GM10266 (cell line): ENCODE results near the gene ATF4.

Source experiments
- DNase-seq: peaks from one replicate; pipeline ENCODE4 v3.0.0; 2012; ENCODE audit errors: extremely low spot score
- CTCF ChIP-seq: IDR thresholded peaks from 2 replicates; pipeline ENCODE4 v1.5.1; 2012; ENCODE audit warnings: mild to moderate bottlenecking, low read depth; ENCODE audit not compliant: control insufficient read depth, insufficient read depth; ENCODE audit errors: missing control alignments

The ATF4 gene

GRCh38 chr22:39481595-39481994 lies 38.8 kb upstream of the ATF4 start:
- DNase-seq, result no peak
- no peak for TF ChIP-seq CTCF

DNA sequence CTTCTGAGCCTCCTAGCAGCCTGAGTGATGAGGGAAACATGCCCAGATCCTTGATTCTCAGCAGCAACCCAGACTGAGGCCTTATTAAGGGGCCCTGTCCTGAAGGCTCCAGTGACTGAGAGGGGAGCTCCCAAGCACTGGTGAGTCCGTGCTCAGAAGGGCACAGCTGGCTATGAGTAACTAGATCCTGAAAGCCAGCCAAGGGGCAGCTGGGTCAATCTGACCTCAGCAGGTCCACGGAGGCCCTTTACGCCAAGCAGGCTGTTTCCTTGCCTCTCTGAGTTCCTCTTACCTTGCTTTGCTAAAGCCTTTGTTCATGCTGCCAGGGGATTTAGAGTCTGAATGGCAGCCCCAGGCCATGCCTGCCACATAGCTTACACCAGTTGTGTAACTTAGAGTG lies 37.6 kb upstream of the ATF4 start:
- DNase-seq, result no peak
- TF ChIP-seq CTCF, result no peak

- no peak for TF ChIP-seq CTCF
- DNase-seq, result no peak
These were observed 33.2 kb upstream of the ATF4 start for GRCh38 chr22:39486951-39487825.

GRCh38 chr22:39487826-39488520 lies 32.4 kb upstream of the ATF4 start:
- DNase-seq, result no peak
- TF ChIP-seq CTCF, result no peak

- no peak for DNase-seq
- TF ChIP-seq CTCF, result no peak
These were observed 31.7 kb upstream of the ATF4 start for GRCh38 chr22:39488563-39489083.

DNA sequence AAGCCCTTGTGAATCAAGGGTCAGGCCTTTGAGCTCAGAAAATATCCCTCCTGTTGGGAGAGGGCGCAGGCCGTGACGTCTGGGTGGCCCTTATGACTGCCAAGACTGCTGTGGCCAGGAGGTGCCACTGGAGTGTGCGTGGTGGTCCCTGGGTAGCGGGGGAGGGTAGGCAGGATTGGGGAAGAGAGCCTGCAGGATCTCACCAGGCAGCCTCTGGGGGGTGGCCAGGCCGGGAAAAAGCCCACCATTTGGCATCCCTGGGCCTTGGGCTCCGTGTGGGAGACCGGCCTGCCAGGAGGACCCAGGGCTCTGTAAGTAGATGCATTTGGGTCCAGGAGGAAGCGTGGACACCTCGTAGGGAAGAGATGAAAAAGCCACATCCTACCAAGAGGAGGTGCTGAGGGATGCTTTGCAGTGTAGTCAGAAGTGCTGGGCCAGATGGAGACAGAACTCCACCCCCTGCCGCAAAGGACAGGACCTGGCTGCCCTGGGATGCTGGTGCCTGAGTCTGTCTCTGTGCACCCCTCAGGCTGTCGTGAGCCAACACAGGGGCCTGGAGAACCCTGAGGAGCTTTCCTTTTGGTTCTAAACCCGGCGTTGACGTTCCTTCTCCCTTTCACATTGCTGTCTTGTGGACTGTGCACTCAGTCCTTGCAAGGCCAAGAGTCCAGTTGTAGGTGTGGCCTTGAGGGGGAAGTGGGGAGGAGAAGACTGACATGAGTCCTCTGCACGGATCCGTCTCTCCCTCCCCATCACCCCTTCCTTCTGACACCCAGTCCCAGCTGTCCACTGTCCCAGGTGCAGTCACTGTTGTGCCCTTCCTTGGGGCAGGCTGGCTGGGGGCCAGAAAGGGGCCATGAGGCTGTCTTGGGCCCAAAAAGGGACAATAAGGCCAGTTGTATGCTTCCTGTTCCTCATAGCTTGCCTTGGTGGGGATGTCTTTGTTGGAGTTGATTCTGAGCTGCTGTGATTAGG lies 31.0 kb upstream of the ATF4 start:
- TF ChIP-seq CTCF, result no peak
- no peak for DNase-seq
